Ishikawa (cell line): ENCODE data around the gene HOXA4.

Experiments
- CEBPB ChIP-seq: IDR thresholded peaks from 2 replicates; pipeline ENCODE4 v1.6.1; 2012
- CREB1 ChIP-seq: IDR thresholded peaks from 2 replicates; pipeline ENCODE4 v1.6.1; 2012; ENCODE audit warnings: low read depth
- EGR1 ChIP-seq: IDR thresholded peaks from 2 replicates; pipeline ENCODE4 v1.6.1; 2012
- EP300 ChIP-seq: IDR thresholded peaks from 2 replicates; pipeline ENCODE4 v1.6.1; 2012; ENCODE audit warnings: borderline replicate concordance
- FOXM1 ChIP-seq: IDR thresholded peaks from 2 replicates; pipeline ENCODE4 v1.6.1; 2012; ENCODE audit warnings: low read depth, borderline replicate concordance
- MAX ChIP-seq: IDR thresholded peaks from 2 replicates; pipeline ENCODE4 v1.6.1; 2012
- NFIC ChIP-seq: IDR thresholded peaks from 2 replicates; pipeline ENCODE4 v1.6.1; 2012
- RAD21 ChIP-seq: IDR thresholded peaks from 2 replicates; pipeline ENCODE4 v1.6.1; 2012; ENCODE audit warnings: low read depth
- REST ChIP-seq: IDR thresholded peaks from 2 replicates; pipeline ENCODE4 v1.6.1; 2012; ENCODE audit warnings: low read depth, mild to moderate bottlenecking
- TAF1 ChIP-seq: IDR thresholded peaks from 2 replicates; pipeline ENCODE4 v1.6.1; 2012; ENCODE audit warnings: low read depth, mild to moderate bottlenecking
- TCF12 ChIP-seq: IDR thresholded peaks from 2 replicates; pipeline ENCODE4 v1.6.1; 2012; ENCODE audit warnings: low read depth
- TEAD4 ChIP-seq: IDR thresholded peaks from 2 replicates; pipeline ENCODE4 v1.6.1; 2012
- USF1 ChIP-seq: IDR thresholded peaks from 2 replicates; pipeline ENCODE4 v1.6.1; 2012
- YY1 ChIP-seq: IDR thresholded peaks from 2 replicates; pipeline ENCODE4 v1.6.1; 2012; ENCODE audit warnings: low read depth
- ZBTB7A ChIP-seq: IDR thresholded peaks from 2 replicates; pipeline ENCODE4 v1.6.1; 2012; ENCODE audit warnings: low read depth

HOXA4 gene

GRCh38 chr7:27161214-27161720, 30.7 kb upstream of the HOXA4 start:
- TF ChIP-seq TEAD4 (no peak), CREB1 (no peak), REST (no peak), EP300 (no peak), ZBTB7A (peak; percentile 99), CEBPB (no peak), USF1 (no peak)

GRCh38 chr7:27160546-27161213, 30.1 kb upstream of the HOXA4 start:
- TF ChIP-seq RAD21 (peak; percentile 92), YY1 (peak; percentile 96), CEBPB (no peak), TAF1 (peak; percentile 48; the same call in 1 of the 2 replicates), TCF12 (no peak), EP300 (no peak), MAX (peak; percentile 57; the same call in 1 of the 2 replicates), EGR1 (peak; percentile 70), TEAD4 (peak; percentile 79)

GRCh38 chr7:27160145-27160545, 29.6 kb upstream of the HOXA4 start:
- TF ChIP-seq FOXM1 (no peak), EP300 (no peak), TCF12 (no peak)

- TF ChIP-seq REST (no peak), YY1 (no peak), CEBPB (no peak), NFIC (no peak), CREB1 (no peak), RAD21 (no peak), TAF1 (no peak), MAX (no peak), USF1 (no peak)
Observed at GRCh38 chr7:27159266-27160144, 28.9 kb upstream of the HOXA4 start.

- TF ChIP-seq REST, result no peak
- no peak for TF ChIP-seq YY1
- TF ChIP-seq EGR1, result no peak
- no peak for TF ChIP-seq CREB1
- no peak for TF ChIP-seq NFIC
- TF ChIP-seq CEBPB, result no peak
- no peak for TF ChIP-seq USF1
- TF ChIP-seq FOXM1, result no peak
- no peak for TF ChIP-seq RAD21
- no peak for TF ChIP-seq EP300
- TF ChIP-seq TEAD4, result no peak
- TF ChIP-seq TCF12, result no peak
- TF ChIP-seq TAF1, result no peak
- TF ChIP-seq MAX, result no peak
- no peak for TF ChIP-seq ZBTB7A
Observed at GRCh38 chr7:27158436-27159265, 28.1 kb upstream of the HOXA4 start.
